HepG2 (cell line): ENCODE measurements around the gene NFS1. TPM values are rescaled to one million over a fixed set of nuclear protein-coding genes. Genes with fewer than 3 reads are reported as not detected.

Experiments
- CHD2 ChIP-seq: IDR thresholded peaks from 2 replicates; pipeline ENCODE4 v1.6.1; 2011; ENCODE audit warnings: low read depth, low read length, improper control_type of control experiment
- DPF2 ChIP-seq: sonication (generic); formaldehyde crosslinking; IDR thresholded peaks from 2 replicates; pipeline ENCODE4 v1.4.0; 2020; ENCODE audit warnings: mild to moderate bottlenecking, low read depth, missing genetic modification reagents, borderline replicate concordance
- HMG20A ChIP-seq: IDR thresholded peaks from 2 replicates; pipeline ENCODE4 v1.6.1; 2016; ENCODE audit warnings: borderline replicate concordance
- HMG20B ChIP-seq: conservative IDR thresholded peaks from 2 replicates; pipeline ENCODE4 v1.6.1; 2016; ENCODE audit warnings: missing genetic modification reagents, missing compliant biosample characterization
- IKZF1 ChIP-seq: fragments of 450-650 bp; IDR thresholded peaks from 2 replicates; pipeline ENCODE4 v1.7.1; 2016
- IRF2 ChIP-seq: IDR thresholded peaks from 2 replicates; pipeline ENCODE4 v1.6.1; 2018; ENCODE audit warnings: missing genetic modification reagents, missing compliant biosample characterization
- KAT8 ChIP-seq: IDR thresholded peaks from 2 replicates; pipeline ENCODE4 v1.6.1; 2016; ENCODE audit warnings: missing genetic modification reagents, missing compliant biosample characterization
- KDM6A ChIP-seq: IDR thresholded peaks from 2 replicates; pipeline ENCODE4 v1.6.1; 2016; ENCODE audit warnings: low read depth
- MLLT10 ChIP-seq: sonication (generic); formaldehyde crosslinking; IDR thresholded peaks from 2 replicates; pipeline ENCODE4 v1.4.0; 2020; ENCODE audit warnings: missing genetic modification reagents
- ZNF451 ChIP-seq: sonication (generic); formaldehyde crosslinking; IDR thresholded peaks from 2 replicates; pipeline ENCODE4 v1.5.0; 2020; ENCODE audit warnings: mild to moderate bottlenecking, missing genetic modification reagents
- ZNF460 ChIP-seq: sonication (generic); formaldehyde crosslinking; IDR thresholded peaks from 2 replicates; pipeline ENCODE4 v1.5.1; 2020; ENCODE audit warnings: missing genetic modification reagents, mild to moderate bottlenecking, borderline replicate concordance
- ZNF883 ChIP-seq: sonication (generic); formaldehyde crosslinking; IDR thresholded peaks from 2 replicates; pipeline ENCODE4 v1.5.1; 2020; ENCODE audit warnings: mild to moderate bottlenecking, missing genetic modification reagents; ENCODE audit errors: not compliant biosample characterization
- polyA plus RNA-seq, 8 experiments: library from polyadenylated mRNA; depleted of rRNA in 3 of 8; stranded (reverse) in 7 of 8; unstranded in 1 of 8; fragments of >200 nt; fragmentation: Illumina TruSeq in 4 of 8; extraction: Trizol in 4 of 8; gene quantifications; 2 replicates each; pipeline versions ENCODE4 v1.2.1 to v1.2.3, GENCODE V29; 2011 to 2016; ENCODE audit warnings: low read depth in 4 of 8, missing spikeins in 1 of 8, mixed read lengths in 1 of 8; ENCODE audit not compliant: insufficient read depth in 1 of 8
- total RNA-seq, 5 experiments: library from RNA; depleted of rRNA; stranded (reverse); fragments of >200 nt; fragmentation: Illumina TruSeq; extraction: Trizol; gene quantifications; 2 replicates each; pipeline ENCODE4 v1.2.3, GENCODE V29; 2016; ENCODE audit warnings: low read depth in 1 of 5
- TF ChIP-seq, protein P1 (sequence below): sonication (generic); formaldehyde crosslinking; IDR thresholded peaks from 2 replicates; pipeline ENCODE4 v1.9.0; 2021; ENCODE audit warnings: mild to moderate bottlenecking, missing genetic modification reagents
- TF ChIP-seq, protein P2 (sequence below): sonication (generic); formaldehyde crosslinking; IDR thresholded peaks from 2 replicates; pipeline ENCODE4 v1.4.0; 2020; ENCODE audit warnings: missing genetic modification reagents, mild to moderate bottlenecking, borderline replicate concordance
- TF ChIP-seq, protein P3 (sequence below): sonication (generic); formaldehyde crosslinking; IDR thresholded peaks from 2 replicates; pipeline ENCODE4 v1.5.0; 2020; ENCODE audit warnings: mild to moderate bottlenecking, missing genetic modification reagents, moderate library complexity
- TF ChIP-seq, protein P4 (sequence below): sonication (generic); formaldehyde crosslinking; IDR thresholded peaks from 2 replicates; pipeline ENCODE4 v1.5.0; 2020; ENCODE audit warnings: missing genetic modification reagents

NFS1 gene
- total and polyA plus RNA-seq, 2 of the 13 experiments (the other 11 are each of a cell fraction or from before 2014, with no cell fraction given), result 65.9 to 88.1 TPM

DNA sequence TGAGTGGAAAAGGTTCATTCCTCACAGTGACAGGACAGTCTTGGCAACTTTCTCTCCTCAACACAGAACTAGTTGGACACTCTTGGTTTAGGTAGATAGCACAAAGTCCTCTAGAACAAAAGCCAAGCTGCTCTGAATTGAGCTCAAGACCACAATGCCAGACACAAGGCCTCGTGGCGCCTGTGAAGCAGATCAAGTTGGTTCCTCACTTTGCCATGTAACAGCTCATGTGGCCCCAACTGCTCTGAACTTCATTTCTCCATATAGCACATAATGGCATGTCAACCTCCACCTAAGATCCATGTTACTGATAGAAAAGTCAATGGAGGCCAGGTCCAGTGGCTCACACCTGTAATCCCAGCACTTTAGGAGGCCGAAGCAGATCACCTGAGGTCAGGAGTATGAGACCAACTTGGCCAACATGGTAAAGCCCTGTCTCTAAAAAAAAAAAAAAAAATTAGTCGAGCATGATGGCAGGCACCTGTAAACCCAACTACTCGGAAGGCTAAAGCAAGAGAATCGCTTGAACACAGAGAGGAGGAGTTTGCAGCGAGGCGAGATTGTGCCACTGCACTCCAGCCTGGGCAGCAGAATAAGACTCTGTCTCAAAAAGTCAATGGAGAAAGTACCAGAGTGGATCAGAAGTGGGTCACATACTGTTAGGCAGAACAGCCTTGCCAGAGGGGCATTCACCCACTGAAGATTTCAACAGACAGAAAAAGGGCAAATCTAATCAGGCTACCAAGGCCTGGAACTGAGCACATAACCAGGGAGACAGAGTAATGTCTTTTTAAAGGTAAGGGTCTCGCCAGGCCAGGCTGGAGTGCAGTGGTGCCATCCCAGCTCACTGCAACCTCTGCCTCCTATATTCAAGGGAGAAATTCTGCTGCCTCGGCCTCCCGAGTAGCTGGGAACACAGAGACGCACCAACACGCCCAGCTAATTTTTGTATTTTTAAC, 21.3 kb upstream of the NFS1 start (continued):
- no peak for TF ChIP-seq HMG20B (CRISPR knock-in tag)
- no peak for TF ChIP-seq KDM6A
- TF ChIP-seq, protein P1, sequence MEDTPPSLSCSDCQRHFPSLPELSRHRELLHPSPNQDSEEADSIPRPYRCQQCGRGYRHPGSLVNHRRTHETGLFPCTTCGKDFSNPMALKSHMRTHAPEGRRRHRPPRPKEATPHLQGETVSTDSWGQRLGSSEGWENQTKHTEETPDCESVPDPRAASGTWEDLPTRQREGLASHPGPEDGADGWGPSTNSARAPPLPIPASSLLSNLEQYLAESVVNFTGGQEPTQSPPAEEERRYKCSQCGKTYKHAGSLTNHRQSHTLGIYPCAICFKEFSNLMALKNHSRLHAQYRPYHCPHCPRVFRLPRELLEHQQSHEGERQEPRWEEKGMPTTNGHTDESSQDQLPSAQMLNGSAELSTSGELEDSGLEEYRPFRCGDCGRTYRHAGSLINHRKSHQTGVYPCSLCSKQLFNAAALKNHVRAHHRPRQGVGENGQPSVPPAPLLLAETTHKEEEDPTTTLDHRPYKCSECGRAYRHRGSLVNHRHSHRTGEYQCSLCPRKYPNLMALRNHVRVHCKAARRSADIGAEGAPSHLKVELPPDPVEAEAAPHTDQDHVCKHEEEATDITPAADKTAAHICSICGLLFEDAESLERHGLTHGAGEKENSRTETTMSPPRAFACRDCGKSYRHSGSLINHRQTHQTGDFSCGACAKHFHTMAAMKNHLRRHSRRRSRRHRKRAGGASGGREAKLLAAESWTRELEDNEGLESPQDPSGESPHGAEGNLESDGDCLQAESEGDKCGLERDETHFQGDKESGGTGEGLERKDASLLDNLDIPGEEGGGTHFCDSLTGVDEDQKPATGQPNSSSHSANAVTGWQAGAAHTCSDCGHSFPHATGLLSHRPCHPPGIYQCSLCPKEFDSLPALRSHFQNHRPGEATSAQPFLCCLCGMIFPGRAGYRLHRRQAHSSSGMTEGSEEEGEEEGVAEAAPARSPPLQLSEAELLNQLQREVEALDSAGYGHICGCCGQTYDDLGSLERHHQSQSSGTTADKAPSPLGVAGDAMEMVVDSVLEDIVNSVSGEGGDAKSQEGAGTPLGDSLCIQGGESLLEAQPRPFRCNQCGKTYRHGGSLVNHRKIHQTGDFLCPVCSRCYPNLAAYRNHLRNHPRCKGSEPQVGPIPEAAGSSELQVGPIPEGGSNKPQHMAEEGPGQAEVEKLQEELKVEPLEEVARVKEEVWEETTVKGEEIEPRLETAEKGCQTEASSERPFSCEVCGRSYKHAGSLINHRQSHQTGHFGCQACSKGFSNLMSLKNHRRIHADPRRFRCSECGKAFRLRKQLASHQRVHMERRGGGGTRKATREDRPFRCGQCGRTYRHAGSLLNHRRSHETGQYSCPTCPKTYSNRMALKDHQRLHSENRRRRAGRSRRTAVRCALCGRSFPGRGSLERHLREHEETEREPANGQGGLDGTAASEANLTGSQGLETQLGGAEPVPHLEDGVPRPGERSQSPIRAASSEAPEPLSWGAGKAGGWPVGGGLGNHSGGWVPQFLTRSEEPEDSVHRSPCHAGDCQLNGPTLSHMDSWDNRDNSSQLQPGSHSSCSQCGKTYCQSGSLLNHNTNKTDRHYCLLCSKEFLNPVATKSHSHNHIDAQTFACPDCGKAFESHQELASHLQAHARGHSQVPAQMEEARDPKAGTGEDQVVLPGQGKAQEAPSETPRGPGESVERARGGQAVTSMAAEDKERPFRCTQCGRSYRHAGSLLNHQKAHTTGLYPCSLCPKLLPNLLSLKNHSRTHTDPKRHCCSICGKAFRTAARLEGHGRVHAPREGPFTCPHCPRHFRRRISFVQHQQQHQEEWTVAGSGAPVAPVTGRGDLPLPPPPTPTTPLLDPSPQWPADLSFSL (CRISPR knock-in tag), result no peak
- TF ChIP-seq HMG20A (CRISPR knock-in tag), result no peak
- no peak for TF ChIP-seq IRF2 (CRISPR knock-in tag)
- no peak for TF ChIP-seq DPF2 (CRISPR knock-in tag)
- TF ChIP-seq, protein P2, sequence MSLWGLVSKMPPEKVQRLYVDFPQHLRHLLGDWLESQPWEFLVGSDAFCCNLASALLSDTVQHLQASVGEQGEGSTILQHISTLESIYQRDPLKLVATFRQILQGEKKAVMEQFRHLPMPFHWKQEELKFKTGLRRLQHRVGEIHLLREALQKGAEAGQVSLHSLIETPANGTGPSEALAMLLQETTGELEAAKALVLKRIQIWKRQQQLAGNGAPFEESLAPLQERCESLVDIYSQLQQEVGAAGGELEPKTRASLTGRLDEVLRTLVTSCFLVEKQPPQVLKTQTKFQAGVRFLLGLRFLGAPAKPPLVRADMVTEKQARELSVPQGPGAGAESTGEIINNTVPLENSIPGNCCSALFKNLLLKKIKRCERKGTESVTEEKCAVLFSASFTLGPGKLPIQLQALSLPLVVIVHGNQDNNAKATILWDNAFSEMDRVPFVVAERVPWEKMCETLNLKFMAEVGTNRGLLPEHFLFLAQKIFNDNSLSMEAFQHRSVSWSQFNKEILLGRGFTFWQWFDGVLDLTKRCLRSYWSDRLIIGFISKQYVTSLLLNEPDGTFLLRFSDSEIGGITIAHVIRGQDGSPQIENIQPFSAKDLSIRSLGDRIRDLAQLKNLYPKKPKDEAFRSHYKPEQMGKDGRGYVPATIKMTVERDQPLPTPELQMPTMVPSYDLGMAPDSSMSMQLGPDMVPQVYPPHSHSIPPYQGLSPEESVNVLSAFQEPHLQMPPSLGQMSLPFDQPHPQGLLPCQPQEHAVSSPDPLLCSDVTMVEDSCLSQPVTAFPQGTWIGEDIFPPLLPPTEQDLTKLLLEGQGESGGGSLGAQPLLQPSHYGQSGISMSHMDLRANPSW (CRISPR knock-in tag), result no peak
- TF ChIP-seq IKZF1, result no peak
- TF ChIP-seq MLLT10 (CRISPR knock-in tag), result no peak
- TF ChIP-seq CHD2, result no peak
- TF ChIP-seq KAT8 (CRISPR knock-in tag), result no peak
- no peak for TF ChIP-seq ZNF883
- TF ChIP-seq, protein P3, sequence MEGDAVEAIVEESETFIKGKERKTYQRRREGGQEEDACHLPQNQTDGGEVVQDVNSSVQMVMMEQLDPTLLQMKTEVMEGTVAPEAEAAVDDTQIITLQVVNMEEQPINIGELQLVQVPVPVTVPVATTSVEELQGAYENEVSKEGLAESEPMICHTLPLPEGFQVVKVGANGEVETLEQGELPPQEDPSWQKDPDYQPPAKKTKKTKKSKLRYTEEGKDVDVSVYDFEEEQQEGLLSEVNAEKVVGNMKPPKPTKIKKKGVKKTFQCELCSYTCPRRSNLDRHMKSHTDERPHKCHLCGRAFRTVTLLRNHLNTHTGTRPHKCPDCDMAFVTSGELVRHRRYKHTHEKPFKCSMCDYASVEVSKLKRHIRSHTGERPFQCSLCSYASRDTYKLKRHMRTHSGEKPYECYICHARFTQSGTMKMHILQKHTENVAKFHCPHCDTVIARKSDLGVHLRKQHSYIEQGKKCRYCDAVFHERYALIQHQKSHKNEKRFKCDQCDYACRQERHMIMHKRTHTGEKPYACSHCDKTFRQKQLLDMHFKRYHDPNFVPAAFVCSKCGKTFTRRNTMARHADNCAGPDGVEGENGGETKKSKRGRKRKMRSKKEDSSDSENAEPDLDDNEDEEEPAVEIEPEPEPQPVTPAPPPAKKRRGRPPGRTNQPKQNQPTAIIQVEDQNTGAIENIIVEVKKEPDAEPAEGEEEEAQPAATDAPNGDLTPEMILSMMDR, result no peak
- no peak for TF ChIP-seq ZNF460
- TF ChIP-seq, protein P4, sequence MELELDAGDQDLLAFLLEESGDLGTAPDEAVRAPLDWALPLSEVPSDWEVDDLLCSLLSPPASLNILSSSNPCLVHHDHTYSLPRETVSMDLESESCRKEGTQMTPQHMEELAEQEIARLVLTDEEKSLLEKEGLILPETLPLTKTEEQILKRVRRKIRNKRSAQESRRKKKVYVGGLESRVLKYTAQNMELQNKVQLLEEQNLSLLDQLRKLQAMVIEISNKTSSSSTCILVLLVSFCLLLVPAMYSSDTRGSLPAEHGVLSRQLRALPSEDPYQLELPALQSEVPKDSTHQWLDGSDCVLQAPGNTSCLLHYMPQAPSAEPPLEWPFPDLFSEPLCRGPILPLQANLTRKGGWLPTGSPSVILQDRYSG, result no peak
- TF ChIP-seq ZNF451 (CRISPR knock-in tag), result no peak
